GM21786 (cell line): ENCODE data around the gene ERP27.

Experiments used
- ATAC-seq: cut with Tn5 transposase; IDR thresholded peaks from one replicate; pipeline ENCODE4 v1.9.1; 2021; ENCODE audit not compliant: unreplicated experiment

The ERP27 gene

DNA sequence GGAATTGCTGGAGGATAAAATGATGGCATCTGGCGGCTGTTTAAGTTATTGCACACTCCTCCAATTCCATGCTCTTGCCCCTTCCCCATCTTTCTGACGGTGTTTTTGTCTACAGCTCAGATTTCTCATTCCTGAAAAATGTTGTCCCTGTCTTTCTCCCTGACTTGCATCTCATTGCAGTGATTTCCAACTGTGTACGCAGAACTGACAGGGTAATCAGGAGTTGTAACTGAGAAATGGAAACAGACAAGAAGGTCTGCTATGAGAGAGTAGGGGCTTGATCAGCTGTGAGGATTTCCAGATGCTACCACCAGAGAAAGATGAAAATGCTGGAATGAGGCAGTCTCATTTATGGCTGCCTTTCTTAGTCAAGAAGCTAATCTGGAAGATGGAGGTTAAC is 1.3 kb downstream of the ERP27 start:
- no peak for ATAC-seq

GRCh38 chr12:14936224-14936861 is 2.0 kb downstream of the ERP27 start:
- ATAC-seq, result no peak

- no peak for ATAC-seq
Observed at GRCh38 chr12:14935031-14935430, 3.3 kb downstream of the ERP27 start.

DNA sequence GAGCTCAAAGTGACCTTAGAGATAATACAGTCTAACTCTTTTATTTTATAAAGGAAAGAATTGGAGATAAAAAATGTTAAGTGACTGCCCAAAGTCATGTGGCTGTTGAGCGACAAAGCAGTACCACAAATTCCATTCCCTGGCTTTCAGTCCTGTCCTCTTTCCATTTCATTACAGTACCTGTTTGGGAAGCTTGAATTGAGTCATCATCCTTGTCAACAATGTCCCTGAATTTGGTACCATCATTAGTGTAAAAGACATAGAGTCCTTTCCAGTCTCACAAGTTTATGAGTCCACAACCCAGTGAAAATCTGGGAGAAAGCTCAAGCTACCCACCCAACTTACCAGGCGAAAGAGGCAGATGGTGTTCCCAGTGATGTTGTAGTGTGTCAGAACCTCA is 3.8 kb downstream of the ERP27 start:
- no peak for ATAC-seq

DNA sequence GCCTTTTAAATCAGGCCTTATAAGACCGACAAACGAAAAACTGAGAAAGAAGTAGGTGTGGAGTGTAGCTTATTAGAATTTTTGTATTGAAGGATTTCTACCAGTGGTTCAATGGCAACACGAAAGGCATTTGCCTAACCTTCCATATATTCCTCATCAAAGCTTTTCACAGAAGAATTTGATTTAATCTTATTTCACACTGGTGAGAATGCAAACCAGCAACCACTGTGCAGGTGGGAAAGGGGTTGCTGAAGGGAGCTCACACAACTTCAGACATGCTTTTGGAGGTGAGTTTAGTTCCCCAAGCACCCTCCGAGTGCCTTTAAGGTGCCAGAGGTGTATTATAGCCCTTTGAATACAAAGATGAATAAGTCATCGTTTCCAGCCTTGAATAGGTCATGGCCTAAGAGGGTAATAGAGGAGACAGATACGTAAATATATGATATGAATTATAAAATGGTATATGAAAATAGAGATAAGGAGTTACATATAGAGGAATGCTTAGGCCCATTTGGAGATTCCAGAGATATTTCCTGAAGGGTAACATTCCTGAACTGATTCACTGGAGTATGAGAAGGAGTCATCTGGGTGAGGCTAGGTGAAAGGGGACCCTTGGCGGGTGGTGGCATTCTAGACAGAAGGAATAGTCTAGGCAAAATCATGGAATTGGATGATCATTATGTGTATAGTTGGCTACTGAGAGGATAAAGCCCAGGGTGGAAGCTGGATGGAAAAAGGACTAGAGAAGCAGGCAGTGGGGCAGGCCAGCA is 6.4 kb downstream of the ERP27 start:
- ATAC-seq, result no peak

- ATAC-seq, result no peak
Observed at GRCh38 chr12:14931359-14931758, 7.0 kb downstream of the ERP27 start.

DNA sequence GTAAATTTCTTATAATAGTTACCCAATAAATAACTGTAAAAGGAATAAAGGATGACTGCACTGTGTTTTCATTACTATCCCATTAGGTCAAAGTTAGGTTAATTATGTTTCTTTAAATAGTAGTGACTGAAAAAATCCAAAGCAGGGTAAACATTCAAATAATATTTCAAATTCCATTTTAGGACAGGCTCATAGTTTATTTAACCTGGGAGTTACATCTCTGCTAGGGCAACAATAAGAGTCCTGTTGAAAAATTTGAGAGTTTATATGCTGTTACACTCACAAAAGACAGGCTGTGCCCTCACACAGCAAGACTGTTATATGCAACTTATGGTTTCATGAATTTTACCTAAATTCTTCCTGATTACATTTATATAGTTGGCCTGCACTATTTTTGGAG is 8.0 kb downstream of the ERP27 start:
- ATAC-seq, result no peak

- ATAC-seq, result no peak
Observed at GRCh38 chr12:14928931-14929330, 9.4 kb downstream of the ERP27 start.

GRCh38 chr12:14927267-14927666 is 11.1 kb downstream of the ERP27 start:
- no peak for ATAC-seq

DNA sequence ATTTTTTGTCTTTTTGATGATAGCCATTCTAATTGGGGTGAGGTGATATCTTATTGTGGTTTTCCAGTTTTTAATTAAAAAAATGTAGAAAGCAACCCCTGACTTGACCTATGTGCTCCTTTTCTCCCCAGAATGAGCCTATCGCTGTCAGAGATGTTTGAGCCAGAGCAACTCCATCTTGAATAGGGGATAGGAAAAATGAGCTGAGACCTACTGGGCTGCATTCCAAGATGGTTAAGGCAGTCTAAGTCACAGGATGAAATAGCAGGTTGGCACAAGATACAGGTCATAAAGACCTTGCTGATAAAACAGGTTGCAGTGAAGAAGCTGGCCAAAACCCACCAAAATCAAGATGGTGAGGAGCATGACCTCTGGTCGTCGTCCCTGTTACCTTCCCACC is 13.8 kb downstream of the ERP27 start:
- ATAC-seq, result no peak

DNA sequence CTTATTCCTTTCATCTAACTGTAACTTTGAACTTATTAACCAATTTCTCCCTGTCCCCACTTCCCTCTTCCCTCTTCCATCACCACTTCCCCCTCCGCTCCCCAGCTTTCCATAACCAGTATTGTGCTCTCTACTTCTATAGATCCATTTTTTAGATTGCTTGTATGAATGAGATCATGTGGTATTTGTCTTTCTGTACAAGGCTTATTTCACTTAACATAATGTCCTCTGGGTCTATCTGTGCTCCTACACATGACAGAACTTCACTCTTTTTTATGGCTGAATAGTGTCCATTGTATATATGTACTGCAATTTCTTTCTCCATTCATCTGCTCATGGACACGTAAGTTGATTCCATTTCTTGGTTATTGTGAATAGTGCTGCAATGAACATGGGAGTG is 14.4 kb downstream of the ERP27 start:
- ATAC-seq, result no peak

GRCh38 chr12:14921218-14921617 is 17.1 kb downstream of the ERP27 start:
- ATAC-seq, result no peak

GRCh38 chr12:14920475-14921126 is 17.7 kb downstream of the ERP27 start:
- no peak for ATAC-seq

GRCh38 chr12:14919455-14919854 is 18.9 kb downstream of the ERP27 start:
- ATAC-seq, result no peak

DNA sequence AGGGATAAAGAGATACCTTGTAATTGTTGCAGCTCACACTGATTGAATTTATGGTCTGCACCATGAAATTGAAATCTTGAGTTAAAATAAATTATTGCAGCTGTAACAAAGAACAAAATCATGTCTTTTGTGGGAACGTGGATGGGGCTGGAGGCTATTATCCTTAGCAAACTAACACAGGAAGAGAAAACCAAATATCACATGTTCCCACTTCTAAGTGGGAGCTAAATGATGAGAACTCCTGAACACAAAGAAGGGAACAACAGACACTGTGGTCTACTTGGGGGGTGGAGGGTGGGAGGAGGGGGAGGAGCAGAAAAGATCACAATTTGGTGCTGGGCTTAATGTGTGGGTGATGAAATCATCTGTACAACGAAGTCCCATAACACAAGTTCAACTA is 22.6 kb downstream of the ERP27 start:
- ATAC-seq, result no peak

GRCh38 chr12:14913381-14913781 is 25.0 kb downstream of the ERP27 start:
- ATAC-seq, result no peak

DNA sequence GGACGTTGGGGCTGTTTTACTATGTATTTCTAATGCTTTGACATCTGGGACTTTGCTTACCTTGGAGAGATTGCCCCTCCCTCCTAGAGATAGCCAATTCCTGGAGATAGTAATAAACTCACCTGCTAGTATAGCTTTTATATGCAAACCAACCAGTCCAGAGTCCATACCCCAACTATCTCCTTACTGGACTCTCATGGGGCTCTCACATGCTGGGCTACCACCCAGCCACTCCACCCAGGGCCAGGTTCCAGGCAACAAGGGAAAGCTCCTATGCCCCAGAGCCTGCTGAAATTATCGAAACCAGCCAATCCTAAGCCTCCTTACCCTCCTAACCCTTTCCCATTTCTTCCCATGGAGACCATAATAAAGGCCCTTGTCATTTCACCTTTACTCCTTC is 27.2 kb downstream of the ERP27 start:
- no peak for ATAC-seq

DNA sequence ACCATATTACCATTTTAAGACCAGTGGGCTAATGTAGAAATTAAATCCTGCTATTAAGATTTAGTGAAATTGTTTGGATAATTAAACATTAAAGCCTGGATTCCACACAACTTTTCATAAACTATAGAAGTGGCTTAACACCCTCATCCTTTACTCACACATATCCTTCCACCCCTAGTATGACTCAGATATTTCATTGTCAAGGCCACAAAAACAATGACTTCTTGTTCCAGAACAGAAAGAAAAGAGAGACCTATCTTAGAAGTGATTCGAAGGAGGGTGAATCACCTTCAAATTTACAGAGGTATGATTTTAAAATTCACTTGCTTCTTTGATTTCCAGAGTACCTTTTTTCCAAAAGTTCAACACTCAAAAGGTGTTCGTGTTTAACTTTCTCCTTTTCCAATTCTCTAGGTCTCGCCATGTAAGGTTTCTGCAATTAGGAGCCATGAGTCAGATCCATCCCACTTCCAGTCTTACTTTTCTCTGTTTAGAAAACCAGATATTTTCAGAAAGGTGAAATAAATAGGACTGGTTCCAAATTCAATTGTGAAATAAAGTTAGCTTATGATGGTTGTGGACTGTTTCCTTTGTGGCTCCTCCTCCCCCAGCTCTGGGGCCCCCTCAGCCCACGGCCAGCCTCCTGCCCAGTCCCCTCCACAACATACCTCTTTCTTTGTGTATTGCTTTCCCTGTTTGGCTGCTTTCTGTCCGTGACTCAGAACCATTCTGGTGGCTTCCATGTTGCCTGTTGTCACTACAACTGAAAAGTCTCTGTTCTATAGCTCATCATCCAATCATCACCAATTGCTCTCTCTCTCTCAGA is 28.0 kb downstream of the ERP27 start:
- no peak for ATAC-seq

GRCh38 chr12:14907953-14908352 is 30.4 kb downstream of the ERP27 start:
- ATAC-seq, result no peak

GRCh38 chr12:14906114-14906513 is 32.2 kb downstream of the ERP27 start:
- no peak for ATAC-seq

DNA sequence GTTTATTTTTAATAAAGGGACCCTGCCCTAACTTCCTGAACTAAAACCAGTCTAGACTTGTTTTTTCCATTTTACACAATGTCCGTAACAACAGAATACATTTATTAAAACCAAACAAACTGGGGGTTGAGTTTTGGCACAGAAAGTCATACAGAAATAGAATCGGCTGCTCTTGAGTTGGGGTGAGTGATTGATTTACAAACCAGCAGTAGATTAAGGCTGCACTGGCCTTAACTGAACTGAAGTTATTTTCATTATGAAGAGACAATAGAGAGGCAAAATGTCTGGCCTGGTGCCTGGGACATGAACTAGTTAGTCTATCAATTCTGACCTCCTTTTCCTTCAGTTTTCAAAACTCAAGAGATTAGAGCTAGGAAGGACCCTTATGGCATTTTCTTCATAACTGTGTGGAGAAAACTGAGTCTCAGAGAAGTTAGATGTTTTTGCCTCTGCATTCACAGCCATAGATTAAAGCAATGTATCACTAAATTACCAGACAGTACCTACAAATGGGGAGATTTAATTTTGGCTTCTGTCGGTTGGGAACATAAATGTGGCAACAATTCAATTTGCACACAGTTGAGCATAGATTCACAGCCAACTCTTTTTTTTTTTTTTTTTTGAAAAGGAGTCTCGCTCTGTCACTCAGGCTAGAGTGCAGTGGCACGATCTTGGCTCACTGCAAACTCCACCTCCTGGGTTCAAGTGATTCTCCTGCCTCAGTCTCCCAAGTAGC is 32.9 kb downstream of the ERP27 start:
- ATAC-seq, result no peak
